ENCODE measurements around the gene KANK4.

Gene KANK4

DNA sequence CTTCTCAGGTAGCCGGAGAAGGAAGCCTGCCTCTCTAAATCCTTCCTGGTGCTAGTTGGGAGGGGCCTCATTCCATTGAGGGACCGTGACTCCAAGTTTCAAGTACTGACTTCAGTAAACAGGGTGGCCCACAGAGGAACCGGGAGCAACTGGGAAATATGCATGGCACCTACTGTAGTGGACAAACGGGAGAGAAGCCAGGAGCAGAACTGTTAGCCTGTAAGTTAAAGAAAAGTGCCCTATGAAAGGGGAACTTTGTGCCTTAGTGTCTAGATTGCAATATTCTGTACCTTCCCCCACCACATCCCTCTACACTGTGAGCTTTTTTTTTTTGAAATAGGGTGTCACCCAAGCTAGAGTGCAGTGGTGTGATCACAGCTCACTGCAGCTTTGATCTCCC, 33.2 kb upstream of the KANK4 start:
- H3K4me3 ChIP-seq (ENCODE audit: low read depth, low read length) = no peak overlapping the region
- no peak for TF ChIP-seq CTCF (IDR thresholded peaks at IDR 0.05; ENCODE audit: low read depth, low read length)
- in situ Hi-C loops (cut with HindIII; ENCODE audit: low sequenced_read_pairs) = no loop called here
- no peak for DNase-seq (ENCODE audit: low read depth, low spot score)

- in situ Hi-C loops (cut with HindIII; ENCODE audit: low sequenced_read_pairs) = no loop called here
- no peak overlapping the region for H3K4me3 ChIP-seq (ENCODE audit: low read depth, low read length)
- no peak for TF ChIP-seq CTCF (IDR thresholded peaks at IDR 0.05; ENCODE audit: low read depth, low read length)
- DNase-seq (ENCODE audit: low read depth, low spot score) = no peak
These were observed 30.4 kb upstream of the KANK4 start for GRCh38 chr1:62349470-62350233.

- in situ Hi-C loops (cut with HindIII; ENCODE audit: low sequenced_read_pairs) = no loop called here
- TF ChIP-seq CTCF (IDR thresholded peaks at IDR 0.05; ENCODE audit: low read depth, low read length) = no peak
- DNase-seq (ENCODE audit: low read depth, low spot score) = no peak
- H3K4me3 ChIP-seq (ENCODE audit: low read depth, low read length) = no peak overlapping the region
These were observed 27.7 kb upstream of the KANK4 start for GRCh38 chr1:62346886-62347285.

- H3K4me3 ChIP-seq (ENCODE audit: low read depth, low read length) = no peak overlapping the region
- DNase-seq (ENCODE audit: low read depth, low spot score) = no peak
- no peak for TF ChIP-seq CTCF (IDR thresholded peaks at IDR 0.05; ENCODE audit: low read depth, low read length)
- in situ Hi-C loops (cut with HindIII; ENCODE audit: low sequenced_read_pairs) = no loop called here
These were observed 24.7 kb upstream of the KANK4 start for GRCh38 chr1:62343911-62344310.

DNA sequence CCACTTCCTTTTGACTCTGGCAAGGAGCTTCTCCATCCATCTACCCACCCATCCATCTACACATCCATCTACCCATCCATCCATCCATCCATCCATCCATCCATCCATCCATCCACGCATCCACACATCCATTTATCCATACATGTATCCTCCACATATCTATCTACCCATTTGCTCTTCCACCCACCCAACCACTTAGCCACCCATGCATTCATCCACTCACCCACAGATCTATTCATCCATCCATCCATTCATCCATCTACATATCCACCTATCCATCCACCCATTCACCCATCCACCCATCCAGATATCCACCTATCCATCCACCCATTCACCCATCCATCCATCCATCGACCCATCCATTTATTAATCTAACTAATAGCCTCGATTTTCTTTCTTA, 23.0 kb upstream of the KANK4 start:
- TF ChIP-seq CTCF (IDR thresholded peaks at IDR 0.05; ENCODE audit: low read depth, low read length) = no peak
- H3K4me3 ChIP-seq (ENCODE audit: low read depth, low read length) = no peak overlapping the region
- DNase-seq (ENCODE audit: low read depth, low spot score) = no peak
- in situ Hi-C loops (cut with HindIII; ENCODE audit: low sequenced_read_pairs) = no loop called here

- no peak overlapping the region for H3K4me3 ChIP-seq (ENCODE audit: low read depth, low read length)
- no peak for DNase-seq (ENCODE audit: low read depth, low spot score)
- TF ChIP-seq CTCF (IDR thresholded peaks at IDR 0.05; ENCODE audit: low read depth, low read length) = no peak
- in situ Hi-C loops (cut with HindIII; ENCODE audit: low sequenced_read_pairs) = no loop called here
These were observed 22.4 kb upstream of the KANK4 start for GRCh38 chr1:62341615-62342014.
